C4-2B (cell line): ENCODE data around the gene NAP1L4.

Experiments used
- H3K27ac ChIP-seq: fragments of 450-650 bp; 2 replicates; pipeline ENCODE4 v1.5.1; 2017
- CTCF ChIP-seq: fragments of 450-650 bp; conservative IDR thresholded peaks from 2 replicates; pipeline ENCODE4 v1.5.1; 2017; ENCODE audit warnings: mild to moderate bottlenecking
- ZFX ChIP-seq: fragments of 450-650 bp; IDR thresholded peaks from 2 replicates; pipeline ENCODE4 v1.6.1; 2017

Gene NAP1L4

GRCh38 chr11:2980168-2980840 is 11.8 kb downstream of the NAP1L4 start:
- no peak for TF ChIP-seq CTCF
- no peak for TF ChIP-seq ZFX
- H3K27ac ChIP-seq: no peak overlapping the region

- no peak for TF ChIP-seq ZFX
- TF ChIP-seq CTCF: no peak
Observed at GRCh38 chr11:2977113-2977512, 15.0 kb downstream of the NAP1L4 start.

GRCh38 chr11:2976294-2977063 is 15.7 kb downstream of the NAP1L4 start:
- no peak overlapping the region for H3K27ac ChIP-seq
- no peak for TF ChIP-seq CTCF
- no peak for TF ChIP-seq ZFX

More at GRCh38 chr11:2977113-2977512, 15.0 kb downstream of the NAP1L4 start:
- H3K27ac ChIP-seq: no peak overlapping the region

GRCh38 chr11:2975594-2975993 is 16.5 kb downstream of the NAP1L4 start:
- no peak overlapping the region for H3K27ac ChIP-seq
- TF ChIP-seq CTCF (peak; percentile 52), ZFX (no peak)

GRCh38 chr11:2974272-2974671 is 17.9 kb downstream of the NAP1L4 start:
- no peak overlapping the region for H3K27ac ChIP-seq
- TF ChIP-seq ZFX (no peak), CTCF (no peak)

- H3K27ac ChIP-seq: no peak overlapping the region
- no peak for TF ChIP-seq ZFX
- TF ChIP-seq CTCF: no peak
Observed at GRCh38 chr11:2968341-2968900, 23.7 kb downstream of the NAP1L4 start.

- no peak for TF ChIP-seq CTCF
- no peak for TF ChIP-seq ZFX
- H3K27ac ChIP-seq: no peak overlapping the region
Observed at GRCh38 chr11:2964782-2965181, 27.3 kb downstream of the NAP1L4 start.
